NCI-H2171 (cell line): ENCODE data around the gene PLXNB2.

Source experiments
- DNase-seq: peaks from one replicate; lab custom pipeline; 2025; lab: John Stamatoyannopoulos, UW

PLXNB2 gene

DNA sequence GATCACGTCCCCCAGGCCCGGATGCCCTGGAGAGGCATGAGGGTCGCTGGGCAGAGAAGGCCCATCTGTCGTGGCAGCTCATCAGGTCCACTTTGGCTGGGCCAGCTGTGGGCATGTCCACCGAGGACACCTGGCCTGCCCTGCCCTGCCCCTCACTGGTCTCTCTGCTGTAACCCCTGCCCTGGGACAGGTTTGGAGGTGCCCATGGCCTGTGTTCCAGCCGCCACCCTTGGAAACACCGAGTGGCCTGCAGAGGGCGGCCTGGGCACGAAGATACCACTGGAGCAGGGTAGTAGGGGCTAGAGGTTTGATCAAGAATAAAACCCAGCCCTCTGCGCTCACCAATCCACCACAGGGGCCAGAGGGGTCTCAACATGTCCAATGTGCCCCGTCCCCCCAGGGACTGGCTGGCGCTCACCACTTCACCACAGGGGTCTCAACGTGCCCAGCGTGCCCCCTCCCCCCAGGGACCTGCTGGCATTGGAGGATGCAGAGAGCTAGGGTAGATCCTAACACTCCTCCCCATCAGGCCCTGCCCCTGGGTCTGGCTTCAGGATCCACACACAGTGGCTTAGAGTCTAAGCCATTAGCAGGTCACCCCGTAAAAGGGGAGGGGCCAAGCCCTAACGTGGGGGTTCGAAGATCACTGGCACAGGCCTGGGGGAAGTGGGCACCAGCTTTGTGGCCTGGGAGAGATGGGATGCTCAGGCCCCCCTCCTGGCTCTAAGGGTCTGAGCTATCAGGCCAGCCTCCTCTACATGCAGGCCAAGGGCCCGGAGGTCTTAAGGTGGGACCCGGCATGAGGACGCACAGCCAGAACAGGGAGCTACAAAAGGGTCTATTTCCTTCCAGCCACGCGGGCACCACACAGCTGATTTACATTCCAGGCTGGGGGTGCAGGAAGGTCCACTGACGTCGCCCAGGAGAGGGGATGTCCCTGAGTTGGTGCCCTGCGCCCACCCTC is 55.1 kb downstream of the PLXNB2 start:
- peak; percentile 32 for DNase-seq

DNA sequence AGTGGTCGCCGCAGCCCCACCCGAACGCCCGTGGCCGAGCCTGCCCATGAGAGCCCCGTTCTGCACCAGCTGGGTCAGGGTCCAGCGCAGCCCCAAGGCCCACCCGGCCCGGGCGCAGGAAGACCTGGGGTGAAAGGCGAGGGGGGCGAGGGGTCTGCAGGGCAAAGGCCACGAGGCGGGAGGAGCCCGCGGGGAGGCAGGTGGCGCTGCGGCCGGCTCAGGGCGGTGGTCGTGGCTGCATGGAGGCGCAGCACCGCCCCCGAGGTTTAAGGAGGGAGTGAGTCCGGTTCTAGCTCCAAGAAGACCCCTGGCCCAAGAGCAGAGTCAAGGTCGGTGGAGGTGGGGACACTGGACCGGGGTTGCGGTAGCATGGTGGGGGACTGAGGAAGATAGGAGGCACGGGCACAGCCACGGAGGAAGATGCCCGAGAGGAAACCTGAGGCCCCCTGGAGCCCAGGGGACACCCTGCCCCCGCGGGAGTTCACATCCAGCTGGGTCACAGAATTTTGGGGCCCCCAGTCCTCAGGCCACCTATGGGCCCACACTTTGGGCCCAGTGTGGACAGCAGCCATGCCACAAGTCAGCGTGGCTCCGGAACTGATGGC is 55.9 kb downstream of the PLXNB2 start:
- DNase-seq: no peak

DNA sequence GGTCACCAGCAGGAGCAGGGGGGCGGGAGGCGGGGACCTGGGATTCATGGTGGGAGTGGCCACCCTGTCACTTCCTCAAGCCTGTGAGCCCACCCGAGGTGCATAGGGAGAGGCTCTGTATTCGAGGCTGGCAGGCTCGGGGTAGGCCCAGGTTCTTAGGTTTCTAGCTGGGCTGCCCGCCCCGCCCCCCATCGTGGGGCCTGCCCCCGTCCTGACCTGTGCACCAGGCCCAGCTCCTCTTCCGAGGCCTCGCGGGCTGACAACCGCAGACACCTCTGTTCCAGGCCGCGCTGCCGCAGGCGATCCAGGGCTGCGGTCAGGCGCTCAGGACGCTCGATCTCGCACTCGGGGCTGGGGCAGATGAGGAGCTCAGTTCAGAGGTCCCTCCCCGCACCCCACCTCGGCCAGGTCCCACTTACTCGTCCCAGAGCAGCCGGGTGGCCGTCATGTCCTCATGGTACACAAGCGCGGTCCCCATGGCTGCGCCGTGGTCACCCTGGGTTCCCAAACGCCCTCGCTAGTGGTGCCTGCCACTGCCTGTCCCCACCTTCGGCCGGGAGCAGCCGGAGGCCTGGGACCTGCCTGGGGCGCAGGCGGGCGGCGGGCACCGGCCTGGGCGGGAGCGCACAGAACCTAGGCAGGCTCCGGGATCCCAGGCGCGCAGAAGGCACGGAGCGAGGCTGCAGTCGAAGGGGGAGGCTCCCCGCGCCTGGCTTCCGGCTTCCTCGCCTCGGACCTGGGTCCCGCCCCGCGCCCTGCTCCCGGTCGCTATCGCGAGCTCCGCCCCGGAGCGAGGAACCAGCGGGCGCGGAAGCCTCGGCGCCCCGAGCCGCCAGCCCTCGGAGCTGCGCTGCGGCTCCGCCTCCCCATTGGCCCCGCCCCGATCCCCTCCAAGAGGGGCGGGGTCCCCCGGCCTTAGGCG is 56.6 kb downstream of the PLXNB2 start, which contains the start of gene HDAC10:
HDAC10 (minus strand) TSS at position 711 of the 922 bp plus-strand sequence; CDS start at position 478, 233 bp downstream.
- peak; percentile 79 for DNase-seq

DNA sequence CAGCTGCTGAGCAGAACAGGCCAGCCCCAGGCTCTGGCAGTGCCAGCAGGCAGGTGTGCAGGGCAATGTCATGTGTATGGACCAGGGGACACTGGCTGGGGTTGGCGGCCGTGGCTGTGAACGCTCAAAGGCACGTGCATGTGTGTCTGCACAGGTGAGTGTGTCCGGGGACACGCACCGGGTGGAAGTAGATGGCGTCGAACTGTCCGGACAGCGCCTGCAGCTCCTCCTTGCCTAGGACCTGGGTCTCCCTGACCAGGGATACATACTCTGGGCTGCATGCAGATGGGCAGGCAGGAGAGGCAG is 57.2 kb downstream of the PLXNB2 start:
- DNase-seq: no peak

DNA sequence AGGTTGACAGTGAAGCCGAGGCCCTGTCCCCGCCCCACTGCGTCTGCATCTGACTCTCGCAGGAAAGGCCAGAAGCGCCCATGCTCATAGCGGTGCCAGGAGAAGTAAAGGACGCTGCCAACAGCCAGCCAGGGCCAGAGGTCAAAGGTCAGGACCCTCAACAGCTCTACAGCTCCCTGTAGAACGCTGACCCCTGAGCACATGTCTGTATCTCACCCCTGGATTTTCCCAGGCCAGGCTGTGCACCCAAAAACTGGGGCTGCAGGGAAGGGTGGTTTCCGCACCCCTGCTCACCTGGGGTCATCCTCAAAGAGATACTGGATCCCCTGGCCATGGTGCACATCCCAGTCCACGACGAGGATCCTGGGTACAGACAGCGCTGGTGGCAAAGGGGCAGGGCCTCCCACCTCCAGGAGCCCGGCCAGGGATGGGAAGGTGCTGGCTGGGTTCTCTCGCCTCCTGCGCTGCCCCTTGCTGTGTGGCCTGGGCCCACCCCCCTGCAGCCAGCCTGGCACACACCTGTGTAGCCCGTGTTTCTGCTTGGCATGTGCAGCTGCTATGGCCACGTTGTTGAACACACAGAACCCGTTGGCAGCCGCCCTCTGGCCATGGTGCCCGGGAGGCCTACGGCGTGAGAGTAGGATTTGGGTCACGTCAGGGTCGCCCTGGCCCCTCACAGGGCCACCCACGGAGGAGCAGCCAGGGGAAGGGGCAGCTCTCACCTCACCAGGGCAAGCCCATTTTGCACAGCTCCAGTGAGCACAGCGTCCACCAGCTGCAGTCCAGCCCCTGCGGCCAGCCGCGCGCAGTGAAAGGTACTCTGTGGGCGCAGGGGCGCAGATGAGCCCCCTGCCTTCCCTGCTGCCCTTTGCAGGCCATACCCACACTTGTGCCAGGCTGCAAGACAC is 57.9 kb downstream of the PLXNB2 start:
- no peak for DNase-seq

DNA sequence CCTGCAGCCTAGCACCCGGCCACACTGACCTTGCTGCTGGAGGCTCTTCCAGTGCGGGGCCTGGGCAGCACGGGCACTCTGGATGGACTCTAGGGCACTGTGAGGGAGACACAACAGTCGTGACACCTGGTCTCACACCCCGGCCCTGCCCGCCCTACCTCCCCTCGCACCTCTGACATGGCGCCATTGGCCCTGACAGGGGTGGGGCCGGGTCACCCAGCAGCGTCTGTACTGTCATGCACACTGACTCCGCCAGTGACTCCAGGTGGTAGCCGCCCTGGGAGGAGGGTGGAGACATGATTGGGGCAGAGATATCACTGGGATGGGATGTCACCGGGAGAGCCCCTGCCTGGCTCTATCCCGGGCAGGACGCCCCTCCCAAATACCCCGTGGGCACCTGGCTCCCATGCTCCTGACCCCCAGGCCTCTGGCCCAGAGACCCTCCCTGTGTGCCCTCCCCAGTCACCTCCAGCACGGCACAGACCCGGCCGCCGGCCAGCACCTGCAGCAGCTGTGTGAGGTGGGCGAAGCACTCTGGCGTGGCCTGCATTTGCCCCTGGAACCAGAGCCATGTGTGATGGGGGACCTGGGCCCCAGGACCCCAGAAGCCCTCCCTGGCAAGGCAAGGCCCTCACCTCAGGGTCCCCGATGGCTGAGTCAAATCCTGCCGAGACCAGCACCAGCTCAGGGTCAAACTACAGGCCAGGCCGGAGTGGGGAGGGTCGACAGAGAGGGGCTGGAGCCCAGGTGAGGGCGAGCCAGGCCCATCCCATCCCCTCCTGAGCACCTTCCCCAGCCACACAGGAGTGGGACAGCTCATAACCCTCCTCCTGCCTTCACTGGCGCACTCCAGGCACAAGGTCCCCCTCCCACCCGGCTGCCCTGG is 59.0 kb downstream of the PLXNB2 start:
- no peak for DNase-seq

DNA sequence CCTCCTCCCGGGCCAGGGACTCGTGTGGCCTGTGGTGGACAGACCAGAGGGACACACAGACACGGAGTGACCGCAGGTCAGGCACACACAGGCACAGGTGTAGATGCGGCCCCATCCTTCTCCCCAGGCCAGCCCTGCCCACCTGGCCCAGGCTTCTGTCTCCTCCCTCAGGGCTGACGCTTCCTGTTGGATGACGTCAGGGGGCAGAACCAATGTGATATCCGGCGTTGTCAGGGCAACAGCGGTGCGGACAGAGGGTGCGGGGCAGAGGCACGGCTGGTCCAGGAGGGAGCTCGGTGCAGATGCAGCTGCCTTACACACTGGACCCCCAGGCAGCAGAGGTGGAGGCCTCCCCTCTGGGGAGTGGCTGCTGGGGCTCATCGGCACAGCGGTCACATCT is 59.7 kb downstream of the PLXNB2 start:
- DNase-seq: peak; percentile 68

DNA sequence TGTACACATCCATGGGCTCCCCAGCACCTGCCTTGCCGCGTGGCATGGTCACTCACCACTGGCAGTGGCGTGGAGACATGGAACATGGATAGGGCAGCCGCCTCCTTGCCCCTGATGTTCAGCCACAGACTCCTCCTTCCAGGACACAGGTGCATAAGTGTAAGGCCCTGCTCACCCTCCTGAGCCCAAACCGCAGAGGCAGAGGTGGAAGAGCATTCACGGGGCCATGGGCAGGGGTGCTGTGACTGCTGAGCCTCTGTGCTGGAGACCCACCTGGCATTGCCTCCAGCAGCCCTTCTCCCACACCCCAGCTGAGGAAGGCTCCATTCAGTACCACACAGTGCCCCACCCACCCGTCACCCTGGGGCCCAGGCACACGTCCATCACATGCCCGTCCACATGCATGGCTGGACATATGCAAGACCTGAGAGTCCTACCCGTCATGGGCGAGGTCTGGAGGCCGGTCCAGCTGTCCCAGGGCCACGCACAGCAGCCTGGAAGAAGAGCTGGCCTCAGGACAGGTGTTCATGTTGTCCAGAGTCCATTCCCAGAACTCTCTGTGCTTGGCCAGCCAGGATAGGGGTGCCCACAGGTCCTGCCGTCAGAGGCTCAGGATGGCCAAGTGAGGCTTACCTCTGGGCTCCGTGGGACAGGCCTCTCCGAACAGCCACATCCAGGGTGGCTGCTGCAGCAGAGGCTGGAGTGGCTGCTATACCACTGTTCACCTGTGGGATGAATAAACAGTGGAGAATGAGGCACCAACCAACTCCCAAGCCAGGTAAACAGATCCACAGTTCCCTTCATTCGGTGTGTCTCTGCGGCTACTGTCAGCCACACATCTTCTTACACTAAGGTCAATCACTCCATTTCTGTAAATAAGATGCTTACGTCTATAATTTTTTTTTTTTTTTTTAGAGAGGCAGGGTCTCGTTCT is 60.9 kb downstream of the PLXNB2 start:
- no peak for DNase-seq

DNA sequence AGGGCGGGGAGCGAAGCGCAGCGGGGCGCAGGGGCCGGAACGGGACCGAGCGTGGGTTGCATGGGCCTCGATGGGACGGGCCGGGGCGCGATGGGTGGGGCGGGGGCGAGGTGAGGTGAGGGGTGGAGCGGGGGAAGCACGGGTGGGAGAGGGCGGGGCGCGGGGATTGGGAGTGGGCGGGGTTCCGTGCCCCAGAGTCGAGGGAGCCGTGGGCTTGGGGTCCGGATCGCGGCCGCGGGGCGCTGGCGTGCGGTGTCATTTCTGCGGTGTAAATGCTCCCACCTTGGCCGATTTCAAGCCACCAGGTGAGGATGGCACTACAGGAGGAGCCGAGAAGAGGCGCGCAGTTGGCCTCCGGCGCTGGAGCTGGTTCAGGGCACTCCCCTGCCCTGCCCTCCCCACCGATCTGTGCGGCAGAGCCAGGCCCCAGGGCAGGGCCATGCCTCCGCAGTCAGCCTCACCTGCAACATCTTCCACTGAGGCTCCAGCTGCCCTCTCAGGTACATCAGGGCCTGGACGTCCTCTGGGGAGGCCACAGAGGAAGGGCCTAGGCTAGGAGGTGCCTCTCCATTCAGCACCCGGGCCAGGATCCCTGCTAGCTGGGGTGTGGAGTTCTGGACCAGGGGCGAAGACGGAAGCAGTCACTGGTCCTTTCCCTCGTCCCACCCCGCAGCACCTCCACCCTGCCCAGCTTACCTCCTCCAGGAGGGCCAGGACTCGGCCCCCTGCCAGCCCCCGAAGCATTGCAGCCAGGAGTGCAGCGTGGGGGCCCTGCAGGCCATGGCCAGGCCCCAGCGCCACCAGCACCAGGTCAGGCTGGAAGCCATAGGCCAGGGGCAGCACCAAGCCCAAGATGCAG is 62.0 kb downstream of the PLXNB2 start:
- peak; percentile 79 for DNase-seq

DNA sequence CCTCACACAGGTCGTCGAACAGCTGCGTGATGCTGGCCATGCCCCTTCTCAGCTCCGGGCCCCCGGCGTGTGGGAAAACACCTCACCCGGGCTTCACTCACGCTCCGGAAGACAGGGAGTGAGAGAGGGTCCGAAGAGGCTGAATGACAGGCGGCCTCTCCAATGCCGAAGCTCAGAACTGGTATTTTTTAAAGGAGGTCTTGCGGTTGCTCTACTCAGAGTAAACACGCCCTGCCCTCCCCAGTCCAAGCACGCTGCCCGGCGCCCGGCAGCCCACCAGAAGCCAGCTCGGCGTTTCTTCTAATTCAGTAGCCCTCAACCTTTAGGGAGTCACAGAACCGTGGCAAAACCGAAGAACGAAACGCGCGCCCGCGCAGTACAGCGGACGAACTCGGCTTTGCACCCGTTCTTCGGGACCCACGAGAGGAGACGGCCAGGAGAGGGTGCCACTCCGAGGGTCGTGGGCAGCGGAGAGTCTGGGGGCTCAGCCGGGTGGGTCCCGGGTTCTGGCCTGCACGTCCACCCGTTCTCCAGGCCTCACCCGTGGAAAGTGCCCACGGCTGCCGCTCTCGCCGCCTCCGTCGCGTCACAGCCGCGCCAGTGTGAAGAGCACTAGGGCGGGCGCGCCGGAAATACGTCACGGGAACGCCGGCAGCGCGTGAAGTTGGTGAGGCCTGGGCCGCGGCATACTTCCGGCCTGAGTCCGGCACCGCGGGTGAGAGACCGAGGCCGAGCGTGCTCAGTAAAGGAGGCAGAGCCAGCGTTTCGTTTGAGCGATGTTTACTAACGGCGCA is 62.8 kb downstream of the PLXNB2 start, which contains the start of gene TUBGCP6:
TUBGCP6 (minus strand) TSS at position 604 of the 794 bp plus-strand sequence; CDS start at position 40, 564 bp downstream.
- DNase-seq: peak; percentile 92

DNA sequence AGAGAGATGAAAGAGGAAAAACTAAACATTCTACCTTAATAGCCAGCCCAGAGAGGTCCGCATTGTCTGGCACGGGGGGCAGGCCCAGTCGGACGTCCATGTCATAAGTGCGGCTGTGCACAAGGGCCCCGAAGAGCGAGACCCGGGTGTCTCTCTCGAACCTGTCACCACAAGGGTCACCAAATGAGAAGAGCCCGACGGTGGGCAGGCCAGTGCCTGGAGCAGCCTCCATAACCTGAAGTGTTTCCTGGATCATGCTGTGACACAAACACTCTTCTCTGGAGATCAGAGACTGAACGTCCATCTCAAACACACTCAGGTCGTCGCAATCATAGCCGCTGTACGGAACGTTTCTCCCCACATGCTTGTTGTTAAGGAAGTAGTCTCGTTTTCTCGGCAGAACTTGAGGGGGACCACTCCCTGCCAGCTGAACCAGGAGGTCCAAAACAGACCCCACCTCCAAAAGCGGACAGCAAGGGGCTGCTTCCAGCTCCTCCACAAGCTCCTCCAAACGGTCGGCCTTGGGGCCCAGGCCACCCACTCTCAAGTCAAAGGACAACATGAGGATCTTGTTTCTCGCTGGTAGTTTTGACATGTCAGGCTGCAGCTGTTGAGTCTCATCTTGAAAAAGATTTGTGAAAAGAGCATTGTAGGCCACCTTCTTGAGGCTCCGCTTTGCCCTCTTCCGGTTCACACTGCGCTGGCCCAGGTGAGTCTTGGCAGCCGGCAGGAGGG is 63.6 kb downstream of the PLXNB2 start:
- DNase-seq: no peak

DNA sequence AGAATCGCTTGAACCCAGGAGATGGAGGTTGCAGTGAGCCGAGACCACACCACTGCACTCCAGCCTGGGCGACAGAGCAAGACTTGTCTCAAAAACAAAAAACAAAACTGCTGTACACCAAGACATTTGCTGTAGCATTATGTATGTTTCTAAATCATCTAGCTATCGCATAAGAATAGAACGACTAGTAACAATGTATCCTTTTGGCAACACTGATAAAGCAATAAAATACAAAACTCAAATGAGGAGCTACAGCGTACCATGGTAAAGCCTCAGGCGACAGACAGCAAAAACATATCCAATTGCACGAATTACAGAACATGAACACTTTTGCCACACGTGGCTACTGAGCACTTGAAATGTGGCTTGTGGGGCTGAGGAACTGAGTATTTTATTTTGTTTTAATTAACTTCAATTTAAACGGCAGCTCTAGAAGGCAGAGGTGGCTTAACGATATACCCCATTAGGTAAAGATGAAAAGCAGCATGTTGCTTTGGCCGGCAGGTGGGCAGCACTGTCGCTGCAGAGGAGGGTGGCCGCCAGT is 65.0 kb downstream of the PLXNB2 start:
- no peak for DNase-seq

DNA sequence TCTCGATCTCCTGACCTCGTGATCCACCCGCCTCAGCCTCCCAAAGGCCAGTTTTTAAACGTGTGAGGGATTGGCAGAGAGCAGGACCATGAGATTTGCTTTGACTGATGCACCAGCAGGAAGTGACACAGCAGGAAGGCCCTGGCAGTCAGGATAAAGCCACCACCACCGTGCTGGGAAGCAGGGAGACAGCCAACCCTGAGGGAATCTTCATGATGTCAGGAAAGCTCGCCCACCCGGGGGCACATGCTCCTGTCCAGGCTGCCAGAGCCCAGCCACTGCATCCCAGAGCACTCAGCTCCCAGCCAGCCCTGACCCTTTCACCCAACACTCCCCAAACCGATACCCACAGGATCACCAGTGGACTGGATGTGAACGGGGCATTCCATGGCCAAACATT is 68.7 kb downstream of the PLXNB2 start:
- no peak for DNase-seq

DNA sequence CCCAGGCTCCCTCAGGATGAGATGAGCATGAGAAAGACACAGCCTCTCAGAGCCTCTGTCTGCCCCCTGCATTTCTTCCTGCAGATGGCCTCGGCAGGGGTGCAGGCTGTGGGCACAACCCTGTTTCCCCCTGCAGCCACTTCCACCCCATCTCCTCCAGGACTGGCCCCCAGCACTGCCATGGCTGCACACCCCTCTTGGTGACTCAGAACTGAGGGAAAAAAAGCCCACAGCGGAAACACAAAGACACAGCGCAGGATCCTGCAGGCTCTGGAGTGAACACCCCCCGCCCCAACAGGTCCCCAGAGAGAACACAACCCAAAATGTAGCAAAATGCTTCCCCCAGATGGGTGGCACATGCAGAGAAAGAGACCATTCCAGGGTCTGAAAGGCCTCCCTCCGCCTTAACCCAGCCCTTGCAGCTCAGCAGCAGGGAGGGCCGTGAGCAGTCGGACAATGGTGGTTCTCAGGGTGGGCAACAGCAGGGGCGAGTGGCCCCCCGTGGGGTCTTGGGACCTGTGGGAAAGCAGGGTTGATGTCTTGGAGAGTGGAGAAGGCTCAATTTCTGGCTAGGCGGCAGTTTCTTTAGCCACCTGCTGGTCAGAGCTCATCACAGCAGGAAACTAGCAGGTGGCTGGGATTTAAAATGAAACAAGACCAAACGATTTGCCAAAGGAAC is 70.6 kb downstream of the PLXNB2 start:
- no peak for DNase-seq

DNA sequence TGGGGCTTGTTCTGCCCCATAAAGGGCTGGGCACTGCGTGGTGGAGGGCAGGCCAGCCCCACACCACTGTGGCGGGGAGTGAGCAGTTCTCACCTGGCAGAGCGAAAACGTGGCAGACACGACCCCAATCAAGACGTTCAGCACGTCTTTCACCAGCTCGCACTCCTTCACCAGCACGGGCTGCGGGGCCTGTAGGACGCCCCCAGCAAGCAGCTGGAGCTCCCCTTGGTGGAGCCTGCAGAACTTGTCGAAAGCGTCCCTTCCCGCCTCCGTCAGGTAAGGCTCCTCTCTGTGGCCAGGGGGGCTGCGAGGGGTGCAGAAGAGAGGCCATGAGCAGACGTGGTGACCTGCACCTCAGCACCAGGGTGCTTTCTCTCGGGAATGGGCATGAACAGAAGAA is 74.2 kb downstream of the PLXNB2 start:
- DNase-seq: no peak
